Measurements from ENCODE around the gene SQSTM1. TPM values are rescaled to one million over a fixed set of nuclear protein-coding genes. Genes with fewer than 3 reads are reported as not detected.

Gene SQSTM1
- total RNA-seq, 3 donors from 2014 or later (not counting 1 experiment from before 2014, with no cell fraction given), result 474 to 707 (median 657) TPM

GRCh38 chr5:179802207-179802883 is 18.4 kb upstream of the SQSTM1 start:
- Mint-ChIP-seq H3K4me1 (peaks cover 13 to 29% of the 10 kb centered on the region in 2 donors), H3K4me3 (no peak overlapping the region), H3K9me3 (no peaks in the 10 kb centered on the region), H3K27ac (no peak overlapping the region), H3K36me3 (no peaks in the 10 kb centered on the region), H3K27me3 (ENCODE audit: low read depth in 2 of 2) (no peaks in the 10 kb centered on the region)
- no peak for ATAC-seq
- no peak overlapping the region for H3K4me3 ChIP-seq (ENCODE audit: low read length)
- 96% methylated on average over 19 of the region's 19 CpGs for WGBS (ENCODE audit: insufficient coverage)
- no peak for DNase-seq
- H3K4me1 ChIP-seq (ENCODE audit: control insufficient read depth, insufficient read depth, low read length), result peaks cover 35% of the 10 kb centered on the region
- no peak overlapping the region for H3K27ac ChIP-seq (ENCODE audit: low read length)
- no peaks in the 10 kb centered on the region for H3K27me3 ChIP-seq (ENCODE audit: control insufficient read depth, insufficient read depth, low read length)
- TF ChIP-seq CTCF (IDR thresholded peaks at IDR 0.05), result peak; percentile 35
- H3K36me3 ChIP-seq (ENCODE audit: control insufficient read depth, insufficient read depth, low read length), result peaks cover 12% of the 10 kb centered on the region
- no peaks in the 10 kb centered on the region for H3K9me3 ChIP-seq (ENCODE audit: control insufficient read depth, insufficient read depth, low read length)
- intact Hi-C loops (cut with micrococcal nuclease), result loop anchor here (2.0 kb wide), 3 partner anchors 56 to 288 kb away; partner anchors contain the start of genes MRNIP and TBC1D9B

GRCh38 chr5:179802950-179803562 is 17.6 kb upstream of the SQSTM1 start:
- WGBS (ENCODE audit: insufficient coverage), result 77% methylated on average over 11 of the region's 11 CpGs

GRCh38 chr5:179803651-179804554 is 16.8 kb upstream of the SQSTM1 start:
- Mint-ChIP-seq H3K36me3 (no peaks in the 10 kb centered on the region), H3K4me1 (peaks cover 13 to 29% of the 10 kb centered on the region in 2 donors), H3K9me3 (no peaks in the 10 kb centered on the region), H3K4me3 (no peak overlapping the region), H3K27ac (peak overlapping the region in 1 of 2 donors; percentile 82), H3K27me3 (ENCODE audit: low read depth in 2 of 2) (no peaks in the 10 kb centered on the region)
- H3K27me3 ChIP-seq (ENCODE audit: control insufficient read depth, insufficient read depth, low read length), result no peaks in the 10 kb centered on the region
- peaks cover 40% of the 10 kb centered on the region for H3K4me1 ChIP-seq (ENCODE audit: control insufficient read depth, insufficient read depth, low read length)
- WGBS (ENCODE audit: insufficient coverage), result 47% methylated on average over 18 of the region's 18 CpGs
- H3K27ac ChIP-seq (ENCODE audit: low read length), result no peak overlapping the region
- H3K9me3 ChIP-seq (ENCODE audit: control insufficient read depth, insufficient read depth, low read length), result no peaks in the 10 kb centered on the region
- DNase-seq (peak; percentile 20 to 43), ATAC-seq (no peak)
- intact Hi-C loops (cut with micrococcal nuclease), result loop anchor here (2.0 kb wide), 3 partner anchors 55 to 287 kb away; partner anchors contain the start of genes MRNIP and TBC1D9B
- H3K36me3 ChIP-seq (ENCODE audit: control insufficient read depth, insufficient read depth, low read length), result peaks cover 4% of the 10 kb centered on the region
- TF ChIP-seq CTCF (IDR thresholded peaks at IDR 0.05), result no peak
- H3K4me3 ChIP-seq (ENCODE audit: low read length), result no peak overlapping the region

More at GRCh38 chr5:179802950-179803562, 17.6 kb upstream of the SQSTM1 start:
- no peak for TF ChIP-seq CTCF (IDR thresholded peaks at IDR 0.05)
- no peaks in the 10 kb centered on the region for H3K27me3 Mint-ChIP-seq (ENCODE audit: low read depth in 2 of 2)
- peak in 1 of 2 donors; percentile 22 for DNase-seq
- Histone ChIP-seq H3K27me3 (ENCODE audit: control insufficient read depth, insufficient read depth, low read length) (no peaks in the 10 kb centered on the region), H3K4me1 (ENCODE audit: control insufficient read depth, insufficient read depth, low read length) (peaks cover 40% of the 10 kb centered on the region), H3K9me3 (ENCODE audit: control insufficient read depth, insufficient read depth, low read length) (no peaks in the 10 kb centered on the region), H3K4me3 (ENCODE audit: low read length) (no peak overlapping the region), H3K27ac (ENCODE audit: low read length) (no peak overlapping the region), H3K36me3 (ENCODE audit: control insufficient read depth, insufficient read depth, low read length) (peaks cover 12% of the 10 kb centered on the region)
- intact Hi-C loops (cut with micrococcal nuclease), result loop anchor here (2.0 kb wide), 3 partner anchors 56 to 288 kb away; partner anchors contain the start of genes MRNIP and TBC1D9B
- no peaks in the 10 kb centered on the region for H3K36me3 Mint-ChIP-seq
- peaks cover 13 to 29% of the 10 kb centered on the region in 2 donors for H3K4me1 Mint-ChIP-seq
- no peak overlapping the region for H3K27ac Mint-ChIP-seq
- no peak overlapping the region for H3K4me3 Mint-ChIP-seq
- no peak for ATAC-seq
- H3K9me3 Mint-ChIP-seq, result no peaks in the 10 kb centered on the region
